ENCODE results near the gene RPTN.

Gene RPTN

GRCh38 chr1:152188673-152189591, 29.9 kb upstream of the RPTN start:
- TF ChIP-seq CTCF (IDR thresholded peaks at IDR 0.05; ENCODE audit: extremely low read depth, missing control alignments) = peak; percentile 77
- peak; percentile 65 for DNase-seq (ENCODE audit: low spot score)

- TF ChIP-seq CTCF (IDR thresholded peaks at IDR 0.05; ENCODE audit: extremely low read depth, missing control alignments) = no peak
- DNase-seq (ENCODE audit: low spot score) = no peak
Measured at GRCh38 chr1:152186556-152187285, 27.7 kb upstream of the RPTN start.

GRCh38 chr1:152185544-152186391, 26.7 kb upstream of the RPTN start:
- TF ChIP-seq CTCF (IDR thresholded peaks at IDR 0.05; ENCODE audit: extremely low read depth, missing control alignments) = peak; percentile 53
- DNase-seq (ENCODE audit: low spot score) = peak; percentile 51

GRCh38 chr1:152182944-152183361, 23.9 kb upstream of the RPTN start:
- no peak for TF ChIP-seq CTCF (IDR thresholded peaks at IDR 0.05; ENCODE audit: extremely low read depth, missing control alignments)
- no peak for DNase-seq (ENCODE audit: low spot score)

- DNase-seq (ENCODE audit: low spot score) = no peak
- no peak for TF ChIP-seq CTCF (IDR thresholded peaks at IDR 0.05; ENCODE audit: extremely low read depth, missing control alignments)
Measured at GRCh38 chr1:152182431-152182830, 23.4 kb upstream of the RPTN start.

GRCh38 chr1:152179566-152179965, 20.5 kb upstream of the RPTN start:
- no peak for TF ChIP-seq CTCF (IDR thresholded peaks at IDR 0.05; ENCODE audit: extremely low read depth, missing control alignments)
- no peak for DNase-seq (ENCODE audit: low spot score)
